NCI-H2196 (cell line): ENCODE results near the gene FKBP6.
"Not testable (repeated sequence)": the region's sequence is repeated elsewhere in the genome, so short reads cannot be mapped to it uniquely, and the experiment has no call there.

Experiments
- DNase-seq: peaks from one replicate; lab custom pipeline; 2025; ENCODE audit not compliant: unreplicated experiment; lab: John Stamatoyannopoulos, UW

Gene FKBP6

DNA sequence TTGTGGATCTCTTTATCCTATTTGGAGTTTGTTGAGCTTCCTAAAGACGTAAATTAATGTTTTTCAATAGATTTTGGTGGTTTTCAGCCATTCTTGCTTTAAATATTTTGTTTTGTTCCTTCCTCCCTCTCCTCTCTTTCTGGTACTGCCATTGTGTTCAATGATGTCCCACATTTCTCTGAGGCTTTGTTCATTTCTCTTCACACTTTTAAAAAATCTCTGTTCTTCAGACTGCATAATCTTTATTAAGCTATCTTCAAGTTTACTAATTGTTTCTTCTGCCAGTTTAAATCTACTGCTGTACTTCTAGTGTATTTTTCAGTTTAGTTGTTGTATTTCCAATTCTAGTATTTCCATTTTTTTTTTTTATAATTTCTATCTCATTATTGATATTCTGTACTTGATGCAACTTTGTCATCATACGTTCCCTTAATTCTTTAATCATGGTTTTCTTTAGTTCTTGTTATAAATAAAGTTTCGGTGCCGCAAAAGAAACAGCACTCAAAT, 60.0 kb downstream of the FKBP6 start:
- DNase-seq, result no peak

DNA sequence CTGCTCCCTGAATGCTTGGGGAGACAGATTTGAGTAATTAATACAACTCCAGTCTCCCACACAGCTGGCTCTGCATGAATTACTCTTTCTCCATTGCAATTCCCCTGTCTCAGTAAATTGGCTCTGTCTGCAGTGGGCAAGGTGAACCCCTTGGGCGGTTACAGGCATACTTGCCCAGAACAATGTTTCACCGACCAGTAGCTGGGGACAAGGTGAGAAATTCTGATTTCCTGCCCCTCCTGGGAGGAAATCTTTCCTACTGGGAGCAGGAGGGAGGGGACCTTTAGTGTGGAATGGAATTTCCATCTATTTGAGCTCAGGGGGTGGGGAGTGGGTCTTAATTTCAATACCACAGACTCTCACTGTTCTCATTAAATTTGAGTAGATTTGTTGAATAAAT, 63.4 kb downstream of the FKBP6 start:
- no peak for DNase-seq

DNA sequence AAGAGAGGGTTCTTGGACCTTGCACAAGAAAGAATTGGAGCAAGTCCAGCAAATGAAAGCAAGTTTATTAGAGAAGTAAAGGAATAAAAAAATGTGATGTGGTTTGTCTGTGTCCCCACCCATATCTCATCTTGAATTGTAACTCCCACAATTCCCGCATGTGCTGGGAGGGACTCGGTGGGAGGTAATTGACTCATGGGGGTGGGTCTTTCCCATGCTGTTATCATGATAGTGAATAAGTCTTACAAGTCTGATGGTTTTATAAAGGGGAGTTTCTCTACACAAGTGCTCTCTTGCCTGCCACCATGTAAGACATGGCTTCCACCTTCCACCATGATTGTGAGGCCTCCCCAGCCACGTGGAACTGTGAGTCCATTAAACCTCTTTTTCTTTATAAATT, 66.5 kb downstream of the FKBP6 start:
- no peak for DNase-seq

DNA sequence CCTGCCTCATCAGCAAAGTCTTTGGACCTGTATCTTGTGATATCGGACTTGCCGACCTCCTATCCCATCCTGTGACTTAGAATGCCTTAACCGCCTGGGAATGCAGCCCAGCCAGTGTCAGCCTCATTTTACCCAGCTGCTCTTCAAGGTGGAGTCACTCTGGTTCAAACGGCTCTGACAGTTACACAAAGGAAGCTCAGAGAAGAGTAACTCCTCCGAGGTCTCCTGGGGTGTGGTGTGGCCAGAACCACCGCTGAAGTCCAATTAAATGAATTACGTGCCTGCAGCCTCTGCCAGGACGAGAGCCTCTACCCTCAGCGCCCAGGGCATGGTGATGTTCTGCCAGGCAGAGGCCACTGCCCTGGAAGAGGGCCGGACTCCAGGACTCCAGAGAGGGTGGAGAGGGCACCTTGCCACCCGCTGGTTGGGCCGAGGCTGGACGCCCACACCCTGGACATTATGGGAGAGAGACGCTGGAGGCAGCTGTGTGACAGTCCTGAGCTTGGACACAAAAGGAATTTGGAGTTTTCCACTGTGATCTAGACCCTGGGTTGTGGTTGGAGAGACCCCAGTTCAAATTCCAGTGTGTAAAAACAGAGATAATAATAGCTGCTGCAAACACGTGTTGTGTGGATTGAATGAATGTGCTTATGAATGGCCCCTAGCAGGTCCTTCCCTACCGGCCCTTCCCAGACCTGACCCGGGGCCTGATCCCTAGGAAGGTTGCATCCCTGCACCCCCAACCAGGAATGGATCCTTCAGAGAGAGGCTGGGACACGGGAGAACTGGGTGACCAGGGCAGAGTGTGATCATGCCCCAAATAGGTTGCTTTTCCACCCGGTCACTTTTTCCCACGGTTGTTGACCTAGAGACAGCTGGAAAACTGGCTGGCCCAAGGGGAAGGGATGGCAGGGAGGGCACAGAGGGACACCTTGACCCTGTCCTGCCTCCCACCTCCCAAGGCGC, 67.9 kb downstream of the FKBP6 start:
- no peak for DNase-seq

DNA sequence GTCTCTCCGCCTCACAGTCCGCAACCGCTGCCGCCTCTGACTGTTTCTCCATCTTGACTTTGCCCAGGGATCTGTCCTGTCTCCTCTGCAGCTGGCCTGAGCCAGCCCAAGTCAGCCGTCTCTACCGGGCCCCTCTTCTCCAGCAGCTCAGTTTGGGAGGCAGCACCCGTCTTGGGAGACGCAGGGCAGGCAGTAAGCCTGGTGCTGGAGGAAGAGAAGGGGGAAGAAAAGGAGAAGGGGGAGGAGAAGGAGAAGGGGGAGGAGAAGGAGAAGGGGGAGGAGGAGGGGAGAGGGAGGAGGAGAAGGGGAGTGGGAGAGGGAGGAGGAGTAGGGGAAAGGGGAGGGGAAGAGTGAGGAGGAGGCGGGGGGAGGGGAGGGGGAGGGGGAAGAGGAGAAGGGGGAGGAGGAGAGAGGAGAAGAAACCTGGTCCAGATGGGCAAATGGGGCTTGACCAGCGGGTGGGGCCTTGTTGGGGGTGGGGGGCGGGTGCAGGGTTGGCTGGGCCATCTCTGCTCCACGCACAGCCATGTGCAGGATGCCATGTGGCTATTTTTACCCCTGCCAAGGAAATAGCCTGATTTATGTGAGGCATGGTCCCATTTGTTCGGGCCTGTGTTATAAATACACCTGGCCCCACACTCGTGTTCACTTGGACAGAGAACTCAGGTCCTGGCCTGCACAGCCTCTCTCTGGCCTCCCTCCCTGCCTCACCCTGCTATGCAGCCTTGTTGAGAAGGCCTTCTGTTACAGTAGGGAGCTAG, 69.7 kb downstream of the FKBP6 start:
- DNase-seq, result no peak

DNA sequence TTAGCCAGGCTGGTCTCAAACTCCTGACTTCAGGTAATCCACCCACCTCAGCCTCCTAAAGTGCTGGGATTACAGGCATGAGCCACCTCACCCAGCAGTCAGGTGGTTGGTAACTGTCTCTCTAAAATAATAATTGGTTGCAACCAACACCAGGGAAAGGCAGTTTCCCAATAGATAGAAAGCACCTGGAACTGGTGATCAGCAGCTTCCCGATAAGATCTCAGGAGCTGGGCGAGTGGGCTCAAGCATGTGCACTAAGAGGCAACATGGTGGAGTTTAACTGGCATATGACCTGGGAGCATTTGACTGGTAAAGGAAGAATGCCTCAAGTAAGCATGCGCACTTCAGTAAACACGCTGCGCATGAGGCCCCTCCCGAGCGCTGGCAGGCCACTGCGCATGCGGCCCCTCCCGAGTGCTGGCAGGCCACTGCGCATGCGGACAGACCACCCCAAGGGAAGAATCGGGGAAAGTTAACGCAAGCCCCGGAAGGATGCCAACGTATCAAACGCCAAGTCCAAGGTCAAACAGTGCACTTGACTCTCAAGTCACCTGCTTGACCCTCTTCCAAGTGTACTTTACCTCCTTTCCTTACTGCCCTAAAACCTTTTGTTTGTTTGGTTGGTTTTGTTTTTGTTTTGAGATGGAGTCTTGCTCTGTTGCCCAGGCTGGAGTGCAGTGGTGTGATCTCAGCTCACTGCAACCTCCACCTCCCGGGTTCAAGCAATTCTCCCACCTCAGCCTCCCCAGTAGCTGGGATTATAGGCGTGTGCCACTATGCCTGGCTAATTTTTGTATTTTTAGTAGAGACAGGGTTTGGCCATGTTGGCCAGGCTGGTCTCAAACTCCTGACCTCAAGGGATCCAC, 71.5 kb downstream of the FKBP6 start:
- DNase-seq, result not testable (repeated sequence)

DNA sequence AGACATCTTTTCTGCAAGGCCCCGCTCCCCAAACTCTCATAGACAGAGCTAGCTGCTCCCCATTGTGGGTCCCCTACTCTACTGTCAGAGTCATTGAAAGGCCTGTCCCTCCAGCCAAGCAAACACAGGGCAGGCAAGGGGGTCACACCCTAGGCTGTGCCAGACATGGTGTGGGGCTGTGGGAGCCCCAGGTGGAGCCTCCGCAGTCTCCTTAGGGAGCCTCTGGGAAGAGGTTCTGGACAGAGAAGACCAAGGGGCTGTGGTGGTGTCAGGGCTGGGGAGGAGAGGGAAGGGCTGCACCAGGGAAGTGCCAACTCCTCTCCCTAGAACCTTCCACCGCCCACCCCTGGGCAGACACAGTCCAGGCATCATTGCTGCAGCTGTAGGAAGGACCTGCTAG, 76.9 kb downstream of the FKBP6 start:
- not testable (repeated sequence) for DNase-seq
